NCI-H146 (cell line): ENCODE measurements around the gene SERTAD4.

Experiments
- DNase-seq: peaks from one replicate; lab custom pipeline; 2025; lab: John Stamatoyannopoulos, UW

SERTAD4 gene

DNA sequence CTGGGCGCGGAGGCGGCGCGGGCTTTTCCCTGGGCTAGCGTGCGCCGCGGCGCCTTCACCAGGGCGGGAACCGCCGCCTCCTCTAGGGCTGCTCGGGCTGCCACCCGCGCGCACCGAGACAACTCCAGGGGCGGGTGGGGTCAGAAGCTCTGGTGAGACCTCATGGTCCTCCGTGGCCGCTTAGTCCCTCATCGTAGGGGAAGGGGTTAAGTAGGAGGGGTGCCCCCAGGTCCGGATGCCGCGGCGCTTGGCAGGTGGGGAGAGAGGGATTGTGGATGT lies 559 bp downstream of the SERTAD4 start:
- peak; percentile 72 for DNase-seq

DNA sequence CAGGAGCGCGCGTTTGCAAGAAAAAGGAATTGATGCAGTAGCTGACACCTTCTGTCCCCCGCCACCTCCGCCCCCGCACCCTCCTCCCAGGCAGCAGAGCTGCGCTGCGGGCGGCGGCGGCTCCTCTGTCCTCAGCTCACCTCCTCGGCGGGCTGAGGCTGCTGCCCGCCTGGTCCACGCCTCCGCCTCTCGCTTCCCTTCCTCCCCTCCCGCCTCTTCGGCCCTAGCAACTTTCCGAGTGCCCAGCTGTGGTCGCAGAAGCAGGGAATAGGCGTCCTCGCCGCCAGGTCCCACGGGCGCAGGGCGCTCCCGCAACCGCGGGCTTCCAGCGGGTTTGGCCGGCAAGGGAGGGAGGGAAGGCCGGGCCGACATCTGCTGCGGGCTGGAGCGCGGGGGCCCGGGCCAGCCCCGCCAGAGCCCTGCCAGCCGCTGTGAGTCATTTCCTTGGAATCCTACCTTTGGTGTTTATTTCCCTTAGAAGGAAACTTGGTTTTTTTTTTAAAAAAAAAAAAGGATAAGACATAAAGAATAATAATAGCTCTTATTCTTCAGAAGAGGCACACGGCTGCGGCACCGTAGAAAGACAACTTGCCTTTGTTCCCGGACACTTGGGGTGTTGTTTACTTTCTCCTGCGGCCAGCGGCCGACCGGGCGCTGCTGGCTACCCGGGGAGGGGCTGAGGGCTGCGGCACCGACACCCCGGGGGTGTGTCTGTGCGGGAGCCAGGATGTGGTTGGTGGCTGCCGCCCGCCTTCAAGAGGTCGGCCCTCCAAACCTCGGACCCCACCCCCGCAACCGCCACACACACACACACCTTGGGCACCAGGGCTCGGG lies 1.1 kb downstream of the SERTAD4 start:
- peak; percentile 73 for DNase-seq

DNA sequence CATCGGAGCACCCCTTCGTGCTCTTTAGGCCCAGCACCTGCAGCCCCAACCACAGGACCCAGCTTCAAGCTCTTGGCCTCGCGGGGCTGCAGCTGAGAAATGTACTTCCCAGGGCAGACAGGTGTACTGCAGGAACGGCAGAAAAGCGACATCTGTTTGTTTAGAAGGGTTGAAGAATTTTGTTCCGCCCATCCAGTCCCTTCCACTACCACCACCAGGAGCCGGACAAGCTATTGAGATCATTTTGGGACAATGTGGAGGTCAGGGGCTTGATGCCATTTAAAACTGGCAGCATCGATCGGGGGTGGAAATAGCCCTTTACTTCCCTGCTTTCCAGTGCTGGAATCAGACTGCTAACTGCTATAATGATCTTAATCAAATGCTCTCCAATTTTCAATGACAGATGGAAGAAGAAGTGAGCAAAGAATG lies 1.7 kb downstream of the SERTAD4 start:
- no peak for DNase-seq

DNA sequence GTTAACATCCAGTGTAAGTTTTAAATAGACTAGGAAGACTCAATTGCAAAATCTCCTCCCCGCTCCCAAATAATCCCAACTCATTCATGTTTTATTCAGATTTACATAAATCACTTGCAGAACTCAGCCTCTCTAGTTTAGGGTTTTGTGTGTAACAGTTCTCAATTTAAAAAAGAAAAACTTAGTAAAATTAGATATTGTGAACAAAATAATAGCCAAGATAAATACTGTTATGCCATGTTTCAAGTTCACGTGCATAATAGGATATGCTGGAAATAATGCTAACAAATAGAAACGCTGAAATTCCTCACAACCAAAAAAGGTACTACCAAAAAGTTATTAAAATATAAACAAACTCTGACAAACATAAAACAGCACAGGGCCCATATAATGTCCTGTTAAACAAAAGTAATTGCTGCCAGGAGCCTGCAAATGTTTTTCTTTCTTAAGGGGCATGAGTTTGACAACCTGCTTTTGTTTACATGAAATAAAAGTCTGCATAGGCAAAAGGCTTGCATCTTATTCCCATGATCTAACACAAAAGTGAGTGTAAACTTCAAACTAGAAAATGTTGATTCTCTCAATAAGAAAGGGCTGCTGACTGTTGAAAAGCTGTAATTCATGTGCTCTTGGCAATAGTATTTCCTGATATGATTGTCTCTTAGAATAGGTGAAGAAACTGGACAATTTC lies 2.9 kb downstream of the SERTAD4 start:
- DNase-seq, result no peak

DNA sequence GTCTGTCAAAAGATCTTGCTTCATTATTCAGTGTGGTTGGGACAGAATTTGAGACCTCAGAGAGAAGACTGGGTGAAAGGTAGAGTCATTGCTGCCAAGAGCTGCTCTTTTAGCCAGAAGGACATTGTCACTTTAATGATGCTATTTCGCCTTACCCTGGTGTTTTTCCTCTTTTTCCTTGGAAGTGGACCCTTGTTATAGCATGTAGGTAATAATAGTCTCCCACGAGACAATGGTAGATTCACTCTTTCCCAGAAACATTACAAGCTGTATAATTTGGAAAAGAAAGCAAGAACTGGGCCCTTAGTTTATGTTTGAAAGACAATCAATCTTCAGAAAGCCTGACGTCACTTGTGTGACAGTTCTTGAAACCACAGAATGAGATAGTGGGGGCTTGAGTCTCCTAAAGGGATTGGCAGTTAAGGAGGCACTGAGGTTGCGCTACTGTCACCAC lies 3.8 kb downstream of the SERTAD4 start:
- no peak for DNase-seq

DNA sequence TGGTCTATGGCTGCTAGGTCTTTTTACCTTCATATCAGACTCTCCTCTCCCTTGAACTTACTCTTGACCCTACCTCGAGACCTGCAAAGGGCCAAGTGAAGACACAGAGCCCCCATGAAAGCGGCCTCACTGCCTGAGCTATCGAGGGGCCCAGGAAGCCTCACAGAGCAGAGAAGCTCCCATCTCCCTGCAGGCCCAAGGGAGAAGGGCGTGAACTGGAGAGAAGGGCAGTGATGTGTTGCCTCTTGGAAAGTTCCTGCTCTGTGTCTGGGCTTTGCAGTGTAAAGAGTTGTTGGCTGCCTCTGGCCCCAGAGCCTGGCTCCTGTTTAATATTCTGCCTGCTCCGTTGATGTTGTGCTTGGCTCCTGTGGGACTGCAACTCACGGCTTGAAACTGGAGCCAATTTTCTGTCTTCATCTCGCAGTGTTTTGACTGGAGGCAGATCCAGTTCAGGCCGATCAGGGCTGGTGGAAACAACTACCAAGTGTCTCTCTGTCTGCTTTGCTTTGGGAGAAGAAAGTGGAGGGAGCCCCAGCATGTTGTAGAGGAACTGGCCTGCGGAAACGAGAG lies 4.3 kb downstream of the SERTAD4 start:
- no peak for DNase-seq

DNA sequence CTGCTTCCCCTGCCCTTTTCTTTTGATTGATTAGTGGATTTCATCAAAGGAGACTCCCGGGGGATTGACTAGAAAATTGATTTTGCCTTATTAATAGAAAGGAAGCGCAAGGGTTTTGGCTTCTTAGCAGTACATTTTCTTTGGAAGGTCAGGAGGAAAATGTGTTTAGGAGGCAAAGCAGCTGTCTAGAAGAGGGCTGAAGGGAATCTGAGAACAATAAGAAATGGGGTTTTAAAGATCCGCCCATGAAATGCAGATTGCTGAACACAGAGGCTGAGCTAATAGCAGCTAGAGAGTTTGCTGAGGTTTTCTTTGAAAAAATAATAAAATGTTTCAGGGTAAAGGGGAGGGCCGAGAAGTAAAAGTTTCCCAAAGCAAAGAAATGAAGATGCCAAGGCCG lies 4.9 kb downstream of the SERTAD4 start:
- no peak for DNase-seq

DNA sequence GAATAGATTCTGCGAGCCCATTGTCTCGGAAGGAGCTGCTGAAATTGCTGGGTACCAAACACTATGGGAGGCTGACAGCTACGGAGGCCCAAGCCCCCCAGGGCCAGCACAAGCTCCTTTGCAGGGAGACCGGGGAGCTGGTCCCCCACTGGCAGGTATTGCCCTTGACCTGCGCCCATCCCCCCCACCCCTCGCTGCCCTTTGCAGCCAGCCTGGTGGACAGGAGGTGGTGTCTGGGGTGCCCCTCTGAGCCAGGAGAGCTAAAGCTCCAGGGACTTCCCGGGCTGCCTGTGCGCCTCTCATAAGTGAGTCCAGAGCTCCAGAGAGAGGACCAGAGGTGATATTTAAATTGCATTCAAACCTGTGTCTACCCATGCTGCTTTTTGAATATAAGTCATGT lies 5.4 kb downstream of the SERTAD4 start:
- no peak for DNase-seq

DNA sequence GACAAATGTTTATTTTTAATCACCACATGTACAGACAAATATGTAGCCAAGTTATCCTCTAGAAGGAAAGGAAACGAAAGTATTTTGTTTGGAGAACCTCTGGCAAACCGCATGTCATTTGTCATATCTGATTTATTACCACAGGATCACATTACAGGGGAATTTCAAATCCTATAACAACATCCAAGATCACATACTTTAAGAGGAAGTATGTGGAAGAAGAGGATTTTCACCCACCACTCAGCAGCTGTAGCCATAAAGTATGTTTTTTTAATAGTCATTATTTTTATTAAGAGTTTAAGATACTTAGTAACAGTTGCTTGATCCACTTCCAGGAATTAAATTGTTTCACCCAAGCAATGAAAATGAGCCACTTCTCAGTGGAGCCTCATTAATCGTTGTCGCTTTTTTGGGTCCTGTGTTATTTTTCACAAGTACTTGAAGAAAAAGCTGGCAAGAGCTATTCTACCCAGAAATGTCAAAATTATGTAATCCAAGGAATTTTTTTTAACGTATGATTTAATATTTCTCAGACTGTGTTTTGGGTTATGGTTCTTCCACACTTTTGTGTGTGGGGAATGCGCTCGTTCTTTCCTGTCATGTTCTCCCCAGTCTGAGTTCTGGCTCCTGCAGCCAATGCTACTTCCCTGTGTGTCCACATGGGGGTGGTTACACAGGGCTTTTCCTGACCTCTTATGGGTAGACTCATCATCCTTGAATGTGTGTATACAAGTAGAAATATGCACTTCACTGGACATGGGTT lies 6.9 kb downstream of the SERTAD4 start:
- peak; percentile 11 for DNase-seq

DNA sequence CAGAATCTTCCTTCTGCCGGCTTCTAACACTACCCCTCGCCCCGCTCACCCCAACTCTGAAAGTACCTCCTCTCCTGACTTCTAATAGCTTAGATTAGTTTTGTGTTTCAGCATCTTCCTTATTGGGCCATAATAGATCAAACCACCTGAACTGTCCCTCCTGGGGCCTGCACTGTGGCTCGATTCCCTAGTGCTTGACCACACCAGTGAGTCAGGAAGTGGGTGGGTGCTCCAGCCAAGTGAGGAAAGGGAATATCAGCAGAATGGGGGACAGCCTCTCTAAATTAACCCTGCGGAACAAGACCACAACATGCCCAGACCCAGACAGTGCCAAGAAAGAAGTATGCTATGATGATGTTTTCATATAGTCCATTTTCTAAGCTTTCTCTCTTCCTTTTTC lies 8.5 kb downstream of the SERTAD4 start:
- DNase-seq, result no peak

DNA sequence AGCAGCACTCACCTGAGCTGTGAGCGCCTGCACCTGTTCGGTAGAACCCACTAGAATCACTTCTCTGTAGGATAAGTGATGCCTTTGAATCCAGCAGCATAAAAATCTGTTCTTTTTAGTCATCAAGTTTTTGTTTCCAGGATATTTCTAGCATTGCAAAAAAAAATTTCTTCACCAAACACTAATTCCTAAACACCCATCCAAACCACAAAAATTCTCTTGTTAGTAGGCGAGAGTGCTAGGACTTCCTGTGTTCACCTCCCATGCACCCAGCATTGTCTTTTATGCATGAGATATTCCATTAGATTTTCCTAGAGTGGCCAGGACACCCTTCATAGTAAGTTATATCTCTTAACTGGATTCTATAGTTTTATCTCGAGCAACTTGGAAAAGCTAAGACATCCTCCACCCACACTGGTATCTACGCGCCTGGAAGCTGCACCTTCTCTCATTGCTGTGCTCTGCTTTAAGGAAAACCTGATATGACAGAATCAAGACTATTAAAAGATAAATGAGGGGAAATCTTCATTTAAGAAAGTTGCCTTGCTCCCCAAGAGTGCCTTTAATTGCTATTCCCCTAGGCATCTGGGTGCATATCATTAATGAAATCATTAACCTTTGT lies 12.3 kb downstream of the SERTAD4 start:
- no peak for DNase-seq

DNA sequence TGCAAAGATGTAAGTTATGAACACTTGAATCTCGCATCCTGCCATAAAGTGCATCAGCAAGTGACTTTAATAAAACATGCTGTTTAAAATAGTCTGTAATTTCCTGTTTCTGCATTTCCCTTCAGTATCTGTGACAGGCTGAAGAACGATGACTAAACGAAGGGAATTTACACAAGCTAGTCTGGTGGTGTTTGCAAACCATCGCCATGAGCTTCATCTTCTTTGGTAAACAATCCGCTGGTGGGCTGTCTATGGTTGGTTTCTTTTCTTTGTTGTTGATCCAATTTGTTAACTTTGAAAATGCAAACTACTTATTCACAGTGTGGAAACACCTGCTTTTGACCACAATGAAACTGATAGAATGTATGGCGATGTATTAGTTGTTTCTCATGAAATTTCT lies 13.9 kb downstream of the SERTAD4 start:
- DNase-seq, result no peak

DNA sequence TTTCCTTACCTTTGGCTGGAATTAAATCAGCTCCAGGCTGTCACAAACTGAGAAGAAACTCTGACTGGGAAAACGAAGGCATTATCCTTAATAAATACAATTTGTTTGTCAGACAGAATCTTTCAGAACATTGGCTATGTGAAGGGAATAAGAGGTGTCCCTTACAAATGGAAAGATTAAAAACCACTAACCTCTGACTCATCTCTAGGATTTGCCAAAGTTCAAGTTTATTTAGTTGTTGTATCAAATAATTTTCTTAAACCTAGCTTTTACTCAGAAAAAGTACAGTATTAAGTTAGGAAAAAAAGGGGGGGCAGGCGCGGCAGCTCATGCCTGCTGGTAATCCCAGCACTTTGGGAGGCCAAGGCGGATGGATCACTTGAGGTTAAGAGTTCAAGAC lies 15.7 kb downstream of the SERTAD4 start:
- no peak for DNase-seq

DNA sequence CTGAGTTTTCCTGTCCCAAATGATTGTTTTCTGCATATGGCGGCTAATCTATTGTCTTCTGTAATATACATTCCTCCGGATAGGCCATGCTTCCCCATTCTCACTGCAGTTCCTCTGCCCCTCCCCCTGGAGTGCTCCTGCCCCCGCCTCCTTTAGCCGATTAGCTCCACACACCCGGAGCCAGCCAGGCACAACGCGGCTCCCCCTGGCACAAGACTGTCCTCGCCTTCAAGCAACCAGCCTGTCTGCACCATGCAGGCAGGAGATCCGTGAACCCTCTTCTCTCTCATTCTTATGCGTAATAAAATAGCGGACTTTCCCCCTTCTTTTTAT lies 18.0 kb downstream of the SERTAD4 start:
- DNase-seq, result peak; percentile 59

DNA sequence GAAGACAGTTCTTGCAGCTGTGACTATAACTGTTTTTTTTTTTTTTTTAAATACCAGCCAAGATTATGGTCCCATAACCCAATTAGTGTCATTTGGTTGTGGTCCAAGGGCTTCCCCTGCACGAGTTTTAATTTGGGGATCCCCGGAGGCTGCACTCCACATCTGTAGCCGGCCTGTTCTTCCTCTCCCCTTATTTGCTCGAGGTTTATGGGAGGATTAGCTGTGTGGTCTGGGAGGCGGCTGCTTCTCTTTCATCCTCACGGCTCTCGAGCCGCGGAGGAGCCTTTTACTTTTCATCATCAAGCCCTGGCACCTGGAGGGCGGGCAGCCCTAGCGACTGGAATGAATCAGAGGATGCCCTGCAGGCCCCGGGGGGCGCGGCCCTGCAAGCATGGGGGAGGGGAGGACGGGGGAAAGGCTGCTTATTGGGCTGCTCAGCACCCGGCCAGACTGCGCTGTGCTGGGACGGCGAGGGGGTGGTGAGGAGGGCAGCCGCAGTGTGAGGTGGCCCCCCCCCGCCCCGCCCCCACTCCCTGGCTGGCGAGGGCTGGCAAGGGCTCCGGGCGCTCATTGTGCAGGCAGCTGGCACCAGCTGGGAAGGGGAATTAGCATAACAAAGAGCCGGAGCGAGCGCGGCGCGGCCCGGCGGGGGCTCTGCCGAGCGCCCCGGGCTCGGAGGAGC lies 18.5 kb downstream of the SERTAD4 start:
- DNase-seq, result peak; percentile 87

DNA sequence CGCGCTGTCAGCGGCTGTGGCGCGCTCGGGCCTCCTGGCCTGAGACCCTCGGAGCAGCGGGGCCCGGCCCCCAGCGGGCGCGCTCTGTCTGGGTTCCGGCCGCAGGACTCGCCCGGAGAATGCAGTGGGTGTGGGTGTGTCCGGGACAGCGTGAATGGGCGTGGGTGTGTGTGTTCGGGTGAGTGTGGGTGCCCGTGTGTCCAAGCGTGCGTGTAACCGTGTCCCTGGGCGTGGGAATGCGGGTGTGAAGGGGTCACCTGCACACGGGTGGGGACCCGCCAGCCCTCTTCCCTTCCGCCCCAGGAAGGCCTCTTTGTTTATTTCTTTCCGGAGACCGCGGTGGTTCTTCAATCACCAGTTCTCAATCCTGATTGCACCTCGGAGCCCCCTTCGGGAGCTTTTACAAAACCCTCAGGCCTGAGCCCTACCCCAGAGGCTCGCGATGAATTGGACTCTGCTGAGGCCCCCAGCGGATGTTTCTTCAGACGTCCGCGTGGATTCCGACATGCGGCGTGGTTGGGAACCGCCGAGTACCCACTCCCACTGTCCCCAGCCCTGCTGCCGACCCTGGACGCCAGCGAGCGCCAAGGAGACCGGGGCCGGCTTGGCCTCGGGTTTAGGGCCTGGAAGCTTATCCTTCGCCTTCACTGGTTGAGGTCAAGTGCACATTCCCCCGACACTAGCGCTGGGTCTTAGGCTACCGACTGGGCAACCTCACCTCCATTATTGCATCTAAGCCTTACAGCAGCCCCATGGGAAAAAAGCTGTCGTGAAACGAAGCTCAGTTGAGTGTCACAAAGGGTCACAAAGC lies 19.3 kb downstream of the SERTAD4 start:
- no peak for DNase-seq

DNA sequence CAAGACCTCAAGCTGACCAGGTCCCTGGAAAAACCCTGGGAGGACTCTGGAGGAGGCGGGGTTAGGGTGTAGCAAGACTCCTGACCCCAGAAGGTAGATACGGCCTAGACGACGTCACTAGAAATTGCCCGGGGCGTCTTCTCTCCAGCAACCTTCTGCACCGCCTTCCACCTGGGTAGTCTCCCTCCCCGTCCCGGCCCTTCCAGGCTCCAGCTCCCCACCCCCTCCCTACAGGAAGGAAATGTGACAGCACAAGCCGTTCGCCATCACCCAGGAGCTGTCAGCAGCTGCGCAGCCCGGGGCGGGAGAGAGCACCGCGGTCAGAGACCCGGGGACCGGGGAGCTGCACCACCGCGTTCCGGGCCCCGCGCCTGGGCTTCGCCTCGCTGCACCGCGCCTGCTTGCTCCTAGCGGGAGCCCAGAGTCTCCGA lies 20.0 kb downstream of the SERTAD4 start:
- peak; percentile 2 for DNase-seq

DNA sequence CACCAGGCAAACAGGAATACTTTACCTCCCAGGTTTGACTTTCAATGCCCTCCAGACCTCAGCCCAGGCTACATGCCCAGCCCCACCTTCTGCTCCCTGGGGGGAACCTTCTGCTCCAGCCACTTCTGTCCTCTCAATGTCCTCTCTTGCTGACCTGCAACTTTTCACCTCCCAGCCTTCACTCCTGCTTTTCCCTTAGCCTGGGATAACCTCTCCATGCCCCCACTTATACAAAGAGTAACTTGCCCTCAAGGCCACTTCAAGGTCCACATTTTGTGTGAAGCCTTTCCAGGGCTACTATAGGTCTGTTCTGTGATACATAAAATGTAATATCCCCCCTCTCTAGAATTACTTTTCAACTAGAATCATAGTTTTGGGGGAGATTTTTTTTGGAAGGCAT lies 21.7 kb downstream of the SERTAD4 start:
- DNase-seq, result no peak

DNA sequence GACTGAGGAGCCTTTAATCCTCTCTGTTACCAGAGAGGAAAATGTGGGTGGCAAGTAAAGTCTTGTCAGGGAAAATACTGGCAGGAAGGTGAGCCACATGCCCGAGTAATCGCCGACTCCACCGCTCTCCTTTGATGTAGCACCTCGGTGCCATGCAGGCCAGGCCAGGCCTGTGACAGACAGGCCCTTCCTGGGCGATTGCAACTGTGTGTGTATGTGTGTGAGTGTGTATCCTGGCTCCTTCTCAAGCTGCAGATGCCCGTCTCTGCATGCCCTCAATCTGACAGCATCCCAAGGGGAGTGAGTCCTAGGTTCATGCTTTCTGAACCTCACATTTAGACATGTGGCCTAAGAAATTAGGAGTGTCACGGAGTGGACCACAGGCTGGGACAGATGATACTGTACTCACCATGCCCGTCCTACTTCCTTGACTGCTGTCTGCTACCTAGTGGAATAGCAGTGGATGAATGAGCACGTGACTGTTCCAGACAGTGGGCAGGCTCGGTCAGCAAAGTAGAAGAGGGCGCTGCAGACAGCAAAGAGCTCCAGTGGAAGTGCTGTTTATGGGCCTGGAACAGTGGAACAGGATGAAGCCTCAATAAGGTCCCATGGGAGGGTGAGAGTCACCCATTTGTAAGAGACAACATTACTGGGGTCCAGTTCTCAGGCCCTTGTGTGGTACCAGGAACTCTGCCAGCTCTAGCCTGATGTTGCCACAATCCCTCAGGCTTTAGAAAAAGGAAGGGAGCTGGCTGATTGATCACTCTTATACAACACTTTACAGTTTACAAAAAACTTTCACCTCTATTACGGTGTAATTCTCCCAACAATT lies 25.3 kb downstream of the SERTAD4 start:
- DNase-seq, result no peak

DNA sequence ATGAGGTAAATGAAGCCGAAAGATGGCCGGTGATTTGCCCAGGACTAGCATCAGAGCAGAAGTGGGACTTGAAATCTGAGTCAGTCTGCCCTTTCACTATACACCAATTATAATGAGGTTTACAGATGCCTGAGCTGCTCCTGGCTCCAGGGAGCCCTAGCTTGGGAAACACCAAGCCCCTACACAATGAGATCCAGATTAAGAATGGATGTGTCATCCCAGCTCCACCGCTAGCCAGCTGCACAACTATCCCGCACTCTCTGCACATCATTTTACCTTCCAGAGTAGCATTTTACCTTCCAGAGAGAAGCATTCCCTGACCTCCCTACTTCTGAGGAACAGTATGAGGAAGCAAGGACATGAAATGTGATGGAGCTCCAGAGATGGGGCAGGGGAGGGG lies 27.0 kb downstream of the SERTAD4 start:
- DNase-seq, result no peak
